Loucy (cell line): Measurements from ENCODE around the gene CUBN.

Source experiments
- H2AFZ ChIP-seq: fragments of 200-600 bp; sonication (generic); 2 replicates; pipeline ENCODE4 v1.6.0; 2016; ENCODE audit warnings: antibody characterized with exemption, mild to moderate bottlenecking, low read length, moderate library complexity
- H3F3A ChIP-seq: fragments of 200-600 bp; 2 replicates; pipeline ENCODE4 v1.6.0; 2016; ENCODE audit warnings: antibody characterized with exemption, low read depth, mild to moderate bottlenecking
- H3K27me3 ChIP-seq: fragments of 200-600 bp; sonication (generic); 2 replicates; pipeline ENCODE4 v1.6.1; 2014; ENCODE audit warnings: low read length, mild to moderate bottlenecking; ENCODE audit not compliant: insufficient read depth, poor library complexity, severe bottlenecking
- H3K36me3 ChIP-seq: fragments of 200-600 bp; sonication (generic); 2 replicates; pipeline ENCODE4 v1.6.1; 2016; ENCODE audit warnings: low read length; ENCODE audit not compliant: insufficient read depth
- H3K4me1 ChIP-seq: fragments of 200-600 bp; sonication (generic); 2 replicates; pipeline ENCODE4 v1.5.1; 2014; ENCODE audit warnings: low read length, mild to moderate bottlenecking; ENCODE audit not compliant: insufficient read depth, poor library complexity, severe bottlenecking
- H3K4me2 ChIP-seq: fragments of 200-600 bp; sonication (generic); 2 replicates; pipeline ENCODE4 v1.6.0; 2014; ENCODE audit warnings: antibody characterized with exemption, low read length, low read depth, mild to moderate bottlenecking; ENCODE audit not compliant: poor library complexity, severe bottlenecking
- H3K4me3 ChIP-seq: fragments of 200-600 bp; sonication (generic); 2 replicates; pipeline ENCODE4 v1.5.1; 2014; ENCODE audit warnings: low read length, mild to moderate bottlenecking, mixed read lengths; ENCODE audit not compliant: poor library complexity, severe bottlenecking
- H3K79me2 ChIP-seq: fragments of 200-600 bp; sonication (generic); 2 replicates; pipeline ENCODE4 v1.6.1; 2014; ENCODE audit warnings: low read length; ENCODE audit not compliant: insufficient read depth
- H3K9ac ChIP-seq: fragments of 200-600 bp; sonication (generic); 2 replicates; pipeline ENCODE4 v1.6.0; 2014; ENCODE audit warnings: mild to moderate bottlenecking, low read depth, low read length, moderate library complexity; ENCODE audit not compliant: poor library complexity, severe bottlenecking
- H3K9me2 ChIP-seq: fragments of 200-600 bp; sonication (generic); replicated peaks from 2 replicates; pipeline ENCODE4 v1.6.1; 2016; ENCODE audit warnings: low read depth, low read length, mixed read lengths
- H3K9me3 ChIP-seq: fragments of 200-600 bp; sonication (generic); 2 replicates; pipeline ENCODE4 v1.6.1; 2014; ENCODE audit warnings: mild to moderate bottlenecking, antibody characterized with exemption, low read length, low read depth; ENCODE audit not compliant: insufficient read depth
- H4K20me1 ChIP-seq: fragments of 200-600 bp; sonication (generic); 2 replicates; pipeline ENCODE4 v1.6.0; 2014; ENCODE audit warnings: antibody characterized with exemption, low read length, mild to moderate bottlenecking; ENCODE audit not compliant: insufficient read depth, poor library complexity, severe bottlenecking
- CTCF ChIP-seq: fragments of 200-600 bp; sonication (generic); conservative IDR thresholded peaks from 2 replicates; pipeline ENCODE4 v1.5.1; 2014; ENCODE audit warnings: mild to moderate bottlenecking, antibody characterized with exemption, low read length
- EZH2phosphoT487 ChIP-seq: fragments of 200-600 bp; IDR thresholded peaks from 2 replicates; pipeline ENCODE4 v1.6.1; 2018; ENCODE audit warnings: antibody characterized with exemption, mild to moderate bottlenecking, moderate library complexity, borderline replicate concordance

Gene CUBN

GRCh38 chr10:17068953-17069352 is 60.7 kb downstream of the CUBN start:
- Histone ChIP-seq H2AFZ (no peak overlapping the region), H3K4me3 (no peak overlapping the region), H3K79me2 (no peaks in the 10 kb centered on the region), H3K27me3 (no peaks in the 10 kb centered on the region), H3K9me3 (no peaks in the 10 kb centered on the region), H3K4me1 (peaks cover 9% of the 10 kb centered on the region), H3K9me2 (no peaks in the 10 kb centered on the region), H3F3A (no peaks in the 10 kb centered on the region), H3K4me2 (no peak overlapping the region), H3K36me3 (no peaks in the 10 kb centered on the region), H4K20me1 (no peaks in the 10 kb centered on the region), H3K9ac (no peak overlapping the region)
- TF ChIP-seq CTCF = no peak
- no peak for TF ChIP-seq EZH2phosphoT487

- Histone ChIP-seq H3F3A (no peaks in the 10 kb centered on the region), H3K9me2 (no peaks in the 10 kb centered on the region), H3K4me1 (peaks cover 19% of the 10 kb centered on the region), H4K20me1 (no peaks in the 10 kb centered on the region), H3K9ac (no peak overlapping the region), H2AFZ (no peak overlapping the region), H3K9me3 (no peaks in the 10 kb centered on the region), H3K4me3 (no peak overlapping the region), H3K36me3 (no peaks in the 10 kb centered on the region), H3K4me2 (no peak overlapping the region), H3K27me3 (no peaks in the 10 kb centered on the region), H3K79me2 (no peaks in the 10 kb centered on the region)
- TF ChIP-seq EZH2phosphoT487 (no peak), CTCF (no peak)
Measured at GRCh38 chr10:17067376-17068264, 62.0 kb downstream of the CUBN start.

GRCh38 chr10:17066807-17067206 is 62.8 kb downstream of the CUBN start:
- Histone ChIP-seq H3K9ac (no peak overlapping the region), H3K9me2 (no peaks in the 10 kb centered on the region), H2AFZ (no peak overlapping the region), H3K79me2 (no peaks in the 10 kb centered on the region), H3K4me2 (no peak overlapping the region), H3K27me3 (no peaks in the 10 kb centered on the region), H3K36me3 (no peaks in the 10 kb centered on the region), H3K4me3 (no peak overlapping the region), H3K4me1 (peaks cover 21% of the 10 kb centered on the region), H4K20me1 (no peaks in the 10 kb centered on the region), H3F3A (no peaks in the 10 kb centered on the region), H3K9me3 (no peaks in the 10 kb centered on the region)
- TF ChIP-seq CTCF = no peak
- no peak for TF ChIP-seq EZH2phosphoT487
